Nephron (organoid): ENCODE results near the gene SGF29.
"Not testable (repeated sequence)": the region's sequence is repeated elsewhere in the genome, so short reads cannot be mapped to it uniquely, and the experiment has no call there.

Source experiments
- H3K27ac Mint-ChIP-seq, 3 experiments: 2 replicates each; pipeline ENCODE4 v1.8.0; 2020; ENCODE audit warnings: mixed read lengths in 3 of 3, mild to moderate bottlenecking in 2 of 3, moderate library complexity in 1 of 3
- H3K27me3 Mint-ChIP-seq: 2 replicates; pipeline ENCODE4 v1.8.0; 2021; ENCODE audit warnings: low read depth, mild to moderate bottlenecking, moderate library complexity, mixed read lengths
- H3K36me3 Mint-ChIP-seq: 2 replicates; pipeline ENCODE4 v1.8.0; 2020; ENCODE audit warnings: low read depth, mixed read lengths
- H3K4me1 Mint-ChIP-seq: 2 replicates; pipeline ENCODE4 v1.8.0; 2020; ENCODE audit warnings: mixed read lengths
- H3K4me3 Mint-ChIP-seq, 3 experiments: 2 replicates each; pipeline ENCODE4 v1.8.0; 2020; ENCODE audit warnings: mild to moderate bottlenecking in 3 of 3, mixed read lengths in 3 of 3, moderate library complexity in 2 of 3
- H3K9me3 Mint-ChIP-seq: 2 replicates; pipeline ENCODE4 v1.8.0; 2020; ENCODE audit warnings: mixed read lengths
- TF ChIP-seq, protein P1 (sequence below), 3 experiments: fragments of 200-600 bp; sonication (generic); IDR thresholded peaks; one replicate each; pipeline ENCODE4 v1.5.0; 2021; ENCODE audit warnings: antibody characterized with exemption in 3 of 3; ENCODE audit not compliant: unreplicated experiment in 3 of 3

The SGF29 gene

DNA sequence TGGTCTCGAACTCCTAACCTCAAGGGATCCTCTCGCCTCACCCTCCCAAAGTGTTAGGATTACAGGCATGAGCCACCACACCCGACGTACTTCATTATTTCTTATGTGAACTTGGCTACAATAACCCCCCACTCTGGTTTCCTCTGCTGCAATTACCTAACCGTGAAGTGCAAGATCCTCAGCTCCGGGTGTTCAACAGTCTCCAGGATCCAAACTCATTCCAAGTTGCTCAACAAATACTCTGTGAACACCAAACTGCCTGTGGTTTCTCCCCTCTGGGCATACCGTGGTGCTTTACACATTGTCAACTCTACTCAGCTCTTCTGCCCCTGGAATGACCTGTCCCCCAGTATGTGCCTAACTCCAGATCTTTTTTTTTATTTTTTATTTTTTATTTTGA is 62.9 kb downstream of the SGF29 start:
- Mint-ChIP-seq H3K4me3 (no peak overlapping the region), H3K9me3 (no peaks in the 10 kb centered on the region), H3K27me3 (no peaks in the 10 kb centered on the region), H3K27ac (no peak overlapping the region), H3K4me1 (no peaks in the 10 kb centered on the region), H3K36me3 (no peaks in the 10 kb centered on the region)
- TF ChIP-seq, protein P1, sequence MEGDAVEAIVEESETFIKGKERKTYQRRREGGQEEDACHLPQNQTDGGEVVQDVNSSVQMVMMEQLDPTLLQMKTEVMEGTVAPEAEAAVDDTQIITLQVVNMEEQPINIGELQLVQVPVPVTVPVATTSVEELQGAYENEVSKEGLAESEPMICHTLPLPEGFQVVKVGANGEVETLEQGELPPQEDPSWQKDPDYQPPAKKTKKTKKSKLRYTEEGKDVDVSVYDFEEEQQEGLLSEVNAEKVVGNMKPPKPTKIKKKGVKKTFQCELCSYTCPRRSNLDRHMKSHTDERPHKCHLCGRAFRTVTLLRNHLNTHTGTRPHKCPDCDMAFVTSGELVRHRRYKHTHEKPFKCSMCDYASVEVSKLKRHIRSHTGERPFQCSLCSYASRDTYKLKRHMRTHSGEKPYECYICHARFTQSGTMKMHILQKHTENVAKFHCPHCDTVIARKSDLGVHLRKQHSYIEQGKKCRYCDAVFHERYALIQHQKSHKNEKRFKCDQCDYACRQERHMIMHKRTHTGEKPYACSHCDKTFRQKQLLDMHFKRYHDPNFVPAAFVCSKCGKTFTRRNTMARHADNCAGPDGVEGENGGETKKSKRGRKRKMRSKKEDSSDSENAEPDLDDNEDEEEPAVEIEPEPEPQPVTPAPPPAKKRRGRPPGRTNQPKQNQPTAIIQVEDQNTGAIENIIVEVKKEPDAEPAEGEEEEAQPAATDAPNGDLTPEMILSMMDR (IDR thresholded peaks at IDR 0.05; ENCODE audit: unreplicated experiment in 3 of 3): no peak

DNA sequence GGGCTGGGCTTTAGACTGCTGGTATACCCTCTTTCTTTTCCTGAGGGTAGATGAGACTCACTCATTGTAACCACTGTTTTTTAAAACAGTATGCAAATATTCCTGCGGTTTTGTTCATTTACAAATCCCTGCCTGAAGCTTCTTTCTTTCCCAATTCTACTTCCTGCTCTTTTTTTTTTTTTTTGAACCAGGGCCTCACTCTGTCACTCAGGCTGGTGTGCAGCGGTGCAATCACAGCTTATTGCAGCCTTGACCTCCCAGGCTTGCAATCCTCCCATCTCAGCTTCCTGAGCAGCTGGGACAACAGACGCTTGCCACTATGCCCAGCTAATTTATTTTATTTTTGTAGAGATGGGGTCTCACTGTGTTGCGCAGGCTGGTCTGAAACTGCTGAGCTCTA is 64.2 kb downstream of the SGF29 start:
- Mint-ChIP-seq H3K27ac (peak overlapping the region in 1 of 3 experiments; percentile 87), H3K4me1 (no peaks in the 10 kb centered on the region), H3K27me3 (no peaks in the 10 kb centered on the region), H3K36me3 (no peaks in the 10 kb centered on the region), H3K4me3 (no peak overlapping the region), H3K9me3 (no peaks in the 10 kb centered on the region)
- TF ChIP-seq, protein P1 (IDR thresholded peaks at IDR 0.05; ENCODE audit: unreplicated experiment in 3 of 3): no peak

DNA sequence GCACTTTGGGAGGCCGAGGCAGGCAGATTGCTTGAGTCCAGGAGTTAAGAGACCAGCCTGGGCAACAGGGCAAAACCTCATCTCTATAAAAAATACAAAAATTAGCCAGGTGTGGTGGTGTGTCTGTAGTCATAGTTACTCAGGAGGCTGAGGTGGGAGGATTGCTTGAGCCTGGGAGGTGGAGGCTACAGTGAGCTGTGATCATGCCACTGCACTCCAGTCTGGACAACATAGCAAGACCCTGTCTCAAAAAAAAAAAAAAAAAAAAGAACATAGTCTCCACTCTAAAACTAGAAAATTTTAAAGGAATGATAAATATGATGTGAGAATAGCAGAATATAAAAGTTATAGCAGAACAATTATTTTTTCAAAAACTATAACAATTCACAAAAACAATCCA is 66.6 kb downstream of the SGF29 start:
- not testable (repeated sequence) for H3K36me3 Mint-ChIP-seq, H3K4me1 Mint-ChIP-seq, H3K9me3 Mint-ChIP-seq, H3K27me3 Mint-ChIP-seq, H3K4me3 Mint-ChIP-seq, H3K27ac Mint-ChIP-seq

DNA sequence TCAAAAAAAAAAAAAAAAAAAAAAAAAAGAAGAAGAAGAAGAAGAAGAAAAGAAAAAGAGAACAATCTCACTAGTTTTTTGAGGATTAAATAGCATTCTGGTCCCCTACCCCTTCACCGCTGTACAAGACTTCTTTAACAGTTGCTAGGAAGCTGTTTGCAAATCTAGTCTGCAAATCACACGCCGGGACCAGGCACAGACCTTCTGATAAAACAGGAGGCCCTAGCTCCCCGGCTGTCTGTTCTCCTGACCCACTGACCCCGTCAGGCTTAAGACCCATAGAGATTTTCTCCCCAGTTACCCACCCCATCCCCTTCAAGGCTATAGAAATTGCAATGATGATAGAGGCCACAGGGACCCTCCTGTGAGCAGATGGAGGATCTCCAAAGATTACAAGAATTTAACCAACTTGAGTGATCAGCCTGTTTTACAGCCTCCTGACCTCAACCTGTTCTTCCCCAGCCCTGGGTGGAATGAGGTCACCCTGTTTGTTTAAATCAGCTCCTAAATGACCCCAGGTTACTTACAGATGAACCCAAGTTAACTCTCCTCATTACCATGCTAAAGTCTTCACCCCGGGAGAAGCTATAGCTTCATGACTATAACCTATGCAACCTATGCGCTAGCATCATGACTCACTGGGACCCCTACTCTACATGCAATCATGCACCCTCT is 67.9 kb downstream of the SGF29 start:
- Mint-ChIP-seq H3K4me3 (no peak overlapping the region), H3K27me3 (no peaks in the 10 kb centered on the region), H3K27ac (no peak overlapping the region), H3K4me1 (no peaks in the 10 kb centered on the region), H3K9me3 (peaks cover 5% of the 10 kb centered on the region), H3K36me3 (no peaks in the 10 kb centered on the region)
- TF ChIP-seq, protein P1 (IDR thresholded peaks at IDR 0.05; ENCODE audit: unreplicated experiment in 3 of 3): no peak

DNA sequence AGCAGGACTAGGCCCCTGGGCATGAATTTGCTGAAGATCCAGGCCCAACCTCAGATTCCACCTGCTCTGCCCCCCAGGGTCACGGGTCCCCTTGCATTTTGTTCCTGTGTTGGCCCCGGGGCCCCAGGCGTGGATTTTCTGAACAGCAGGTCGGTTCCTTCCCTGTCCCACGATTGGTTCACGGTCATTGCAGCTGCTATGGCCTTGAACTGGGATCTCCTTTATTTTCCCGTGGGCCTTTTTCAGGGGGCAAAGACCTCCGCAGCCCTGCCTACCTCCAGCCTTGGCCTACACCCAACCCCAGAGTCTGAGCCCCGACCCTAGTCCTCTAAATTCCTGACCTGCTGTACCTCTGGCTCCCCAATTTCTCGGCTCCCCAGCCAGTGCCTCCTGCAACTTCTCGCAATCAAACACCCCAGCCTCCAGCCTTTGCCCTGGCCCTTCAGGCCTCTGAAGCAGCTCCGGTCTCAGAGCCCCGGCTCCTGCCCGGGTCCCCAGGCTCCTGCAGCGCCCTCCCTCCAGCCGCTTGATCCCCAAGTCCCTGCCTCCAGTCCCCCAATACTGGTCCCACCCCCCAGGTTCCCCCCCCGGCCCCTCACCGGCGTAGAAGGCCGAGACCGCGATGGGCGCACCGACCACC is 68.9 kb downstream of the SGF29 start:
- not testable (repeated sequence) for H3K4me1 Mint-ChIP-seq, H3K27me3 Mint-ChIP-seq, H3K9me3 Mint-ChIP-seq, H3K27ac Mint-ChIP-seq, H3K4me3 Mint-ChIP-seq, H3K36me3 Mint-ChIP-seq

DNA sequence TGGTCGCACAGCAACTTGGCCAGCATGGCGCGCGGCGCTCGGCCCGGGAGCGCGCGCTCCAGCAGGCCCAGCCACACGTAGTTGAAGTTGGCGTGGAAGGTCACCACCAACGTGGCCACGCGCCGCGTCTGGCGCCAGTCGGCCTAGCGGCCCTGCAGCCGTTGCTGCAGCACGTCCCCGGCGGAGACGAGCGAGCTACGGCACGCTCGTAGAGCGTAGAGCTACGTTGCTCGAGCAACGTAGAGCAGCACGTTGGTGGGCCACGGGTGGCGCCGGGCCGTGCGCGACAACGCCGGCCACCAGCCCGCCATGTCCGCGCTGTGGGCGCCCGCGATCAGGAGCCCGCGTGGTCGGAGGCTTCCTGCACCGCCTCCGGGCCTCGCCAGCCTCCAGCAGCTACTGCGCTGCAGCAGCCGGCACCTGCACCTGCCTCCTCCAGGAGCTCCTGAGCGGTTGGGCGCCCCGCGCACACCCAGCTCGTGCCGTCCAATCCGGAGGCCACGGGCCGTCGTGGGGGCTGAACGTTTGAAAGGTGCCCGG is 69.5 kb downstream of the SGF29 start:
- Mint-ChIP-seq H3K36me3 (no peaks in the 10 kb centered on the region), H3K9me3 (peaks cover 5% of the 10 kb centered on the region), H3K27me3 (no peaks in the 10 kb centered on the region), H3K27ac (no peak overlapping the region), H3K4me1 (no peaks in the 10 kb centered on the region), H3K4me3 (no peak overlapping the region)
- TF ChIP-seq, protein P1 (IDR thresholded peaks at IDR 0.05; ENCODE audit: unreplicated experiment in 3 of 3): no peak

DNA sequence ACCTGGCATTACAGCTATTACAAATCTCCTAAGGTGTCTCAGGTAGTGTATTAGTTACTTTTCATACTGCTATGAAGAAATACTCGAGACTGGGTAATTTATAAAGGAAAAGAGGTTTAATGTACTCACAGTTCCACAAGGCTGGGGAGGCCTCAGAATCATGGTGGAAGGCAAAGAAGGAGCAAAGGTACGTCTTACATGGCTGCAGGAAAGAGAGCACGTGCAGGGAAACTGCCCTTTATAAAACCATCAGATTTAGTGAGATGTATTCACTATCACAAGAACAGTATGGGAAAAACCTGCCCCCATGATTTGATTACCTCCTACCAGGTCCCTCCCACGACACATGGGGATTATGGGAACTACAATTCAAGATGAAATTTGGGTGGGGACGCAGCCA is 77.2 kb downstream of the SGF29 start:
- H3K27ac Mint-ChIP-seq, H3K36me3 Mint-ChIP-seq, H3K4me1 Mint-ChIP-seq, H3K27me3 Mint-ChIP-seq, H3K4me3 Mint-ChIP-seq, H3K9me3 Mint-ChIP-seq: not testable (repeated sequence)

DNA sequence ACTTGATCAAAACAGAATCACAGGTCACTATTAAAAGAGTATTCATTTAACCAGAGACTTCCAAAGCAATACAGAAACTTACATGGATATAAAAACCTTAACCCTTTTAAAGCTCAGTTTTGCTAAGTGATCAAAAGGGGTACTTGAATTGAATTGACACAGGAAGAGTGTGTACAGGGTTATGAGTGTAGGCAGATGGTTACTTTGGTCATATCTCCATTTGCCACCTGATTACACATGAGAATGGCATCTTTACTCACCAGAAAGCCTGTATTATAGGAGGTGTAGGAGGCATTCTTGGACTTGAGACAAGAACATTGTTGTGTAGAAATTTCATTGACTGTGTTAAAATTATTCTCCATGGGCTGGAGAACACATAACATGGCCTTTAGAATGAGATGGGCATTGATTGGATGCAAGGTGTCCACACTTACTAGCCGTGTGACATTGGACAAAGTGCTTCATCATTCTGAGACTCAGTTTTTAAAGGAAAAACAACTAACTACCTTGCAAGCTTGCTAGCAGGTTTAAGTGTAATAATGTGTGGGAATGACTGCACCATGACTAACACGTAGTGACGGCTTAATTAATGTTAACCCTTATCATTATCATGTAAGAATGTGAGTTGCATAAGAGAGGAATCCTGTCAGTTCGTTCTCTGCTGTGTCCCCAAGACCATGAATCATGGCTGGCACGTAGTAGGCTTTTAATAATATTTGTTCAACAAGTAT is 82.5 kb downstream of the SGF29 start:
- not testable (repeated sequence) for H3K36me3 Mint-ChIP-seq, H3K9me3 Mint-ChIP-seq, H3K4me1 Mint-ChIP-seq, H3K4me3 Mint-ChIP-seq, H3K27ac Mint-ChIP-seq, H3K27me3 Mint-ChIP-seq

DNA sequence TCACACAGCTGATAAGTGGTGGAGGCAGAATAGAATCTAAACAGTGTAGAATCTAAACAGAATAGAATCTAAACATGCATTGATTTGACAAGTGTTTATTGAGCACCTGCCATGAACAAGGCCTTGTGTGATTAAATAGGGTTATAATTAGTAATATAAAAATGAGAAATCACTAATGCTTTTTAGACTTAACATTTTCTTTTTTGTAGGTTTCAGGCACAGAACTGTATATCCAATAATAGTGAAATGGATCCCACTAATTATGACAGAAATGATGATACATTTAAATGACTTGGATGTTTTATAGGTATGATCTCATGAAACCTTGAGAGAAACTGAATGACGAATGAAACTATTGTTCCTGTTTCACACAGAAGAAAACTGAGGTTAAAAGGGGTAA is 84.0 kb downstream of the SGF29 start, which contains the start of gene NPIPB8:
Gene NPIPB8, plus strand, starts transcription at position 301 of the 400 bp plus-strand sequence. CDS start 296 bp downstream, outside the sequence.
- H3K4me3 Mint-ChIP-seq, H3K27me3 Mint-ChIP-seq, H3K27ac Mint-ChIP-seq, H3K4me1 Mint-ChIP-seq, H3K36me3 Mint-ChIP-seq, H3K9me3 Mint-ChIP-seq: not testable (repeated sequence)

DNA sequence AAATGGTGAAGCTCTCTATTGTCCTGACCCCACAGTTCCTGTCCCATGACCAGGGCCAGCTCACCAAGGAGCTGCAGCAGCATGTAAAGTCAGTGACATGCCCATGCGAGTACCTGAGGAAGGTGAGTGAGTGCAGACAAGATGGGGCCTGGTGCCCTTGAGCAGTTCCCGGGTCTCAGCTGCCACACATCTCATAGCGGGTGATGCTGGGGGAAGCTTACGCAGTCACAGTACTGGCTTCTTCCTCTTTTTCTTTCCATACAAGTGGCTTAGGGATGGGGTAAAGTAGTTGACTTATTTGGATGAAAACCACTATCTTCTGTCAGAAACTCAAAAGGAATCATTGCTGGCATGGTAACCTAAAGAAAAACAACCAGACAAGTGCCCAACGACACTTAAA is 84.6 kb downstream of the SGF29 start:
- not testable (repeated sequence) for H3K4me1 Mint-ChIP-seq, H3K27ac Mint-ChIP-seq, H3K4me3 Mint-ChIP-seq, H3K9me3 Mint-ChIP-seq, H3K27me3 Mint-ChIP-seq, H3K36me3 Mint-ChIP-seq
